Subcutaneous abdominal adipose tissue (tissue), 5 donors: ENCODE measurements around the gene PRKCE.

Source experiments
- H3K27ac ChIP-seq: one replicate; pipeline ENCODE4 v1.7.0; 2013; ENCODE audit warnings: low read depth, mild to moderate bottlenecking, inconsistent platforms, low read length, moderate library complexity
- H3K27me3 ChIP-seq, 5 donors: one replicate each; pipeline ENCODE4 v1.7.0; 2013; ENCODE audit warnings: low read length in 5 of 5, inconsistent platforms in 1 of 5; ENCODE audit not compliant: control insufficient read depth in 5 of 5, insufficient read depth in 4 of 5
- H3K36me3 ChIP-seq, 5 donors: one replicate each; pipeline ENCODE4 v1.7.0; 2013; ENCODE audit warnings: low read length in 5 of 5; ENCODE audit not compliant: control insufficient read depth in 5 of 5, insufficient read depth in 5 of 5
- H3K4me1 ChIP-seq, 5 donors: one replicate each; pipeline ENCODE4 v1.7.0; 2013; ENCODE audit warnings: low read length in 5 of 5, mild to moderate bottlenecking in 3 of 5, moderate library complexity in 1 of 5; ENCODE audit not compliant: control insufficient read depth in 5 of 5, insufficient read depth in 5 of 5
- H3K4me3 ChIP-seq, 5 donors: one replicate each; pipeline ENCODE4 v1.7.0; 2013; ENCODE audit warnings: low read length in 5 of 5, low read depth in 1 of 5
- H3K9ac ChIP-seq, 5 donors: one replicate each; pipeline ENCODE4 v1.7.0; 2013; ENCODE audit warnings: low read length in 5 of 5, mild to moderate bottlenecking in 4 of 5, moderate library complexity in 3 of 5
- H3K9me3 ChIP-seq, 5 donors: one replicate each; pipeline ENCODE4 v1.7.0; 2013; ENCODE audit warnings: low read length in 5 of 5; ENCODE audit not compliant: control insufficient read depth in 5 of 5
- donor health status: healthy.
- donor health status: healthy.
- donor health status: healthy.
- donor health status: healthy.
- donor health status: healthy.

The PRKCE gene

DNA sequence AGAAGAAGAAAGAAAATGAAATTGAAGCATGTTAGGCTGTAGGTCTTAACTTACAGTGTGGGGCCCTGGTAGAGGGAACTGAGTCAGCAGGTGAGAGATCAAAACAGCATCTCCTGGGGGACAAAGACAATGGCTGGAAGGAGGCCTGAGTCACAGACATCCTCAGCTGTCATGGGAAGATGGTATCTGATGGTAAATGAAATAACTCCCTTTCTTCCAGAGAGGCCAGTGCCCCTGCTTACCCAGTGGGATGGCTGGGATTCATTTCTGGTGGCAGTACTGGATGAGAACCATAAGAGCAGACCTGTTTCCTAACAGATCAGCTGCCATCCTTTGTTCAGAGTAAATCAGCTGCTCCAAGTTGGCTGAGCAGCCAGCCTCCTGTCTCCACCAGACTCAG, 394.4 kb downstream of the PRKCE start:
- Histone ChIP-seq H3K36me3 (peaks cover 0 to 3% (median 0%) of the 10 kb centered on the region in 5 donors), H3K9me3 (no peaks in the 10 kb centered on the region), H3K27me3 (no peaks in the 10 kb centered on the region), H3K4me1 (peaks cover 0 to 12% (median 6%) of the 10 kb centered on the region in 5 donors), H3K27ac (peak overlapping the region; percentile 7), H3K9ac (no peak overlapping the region), H3K4me3 (no peak overlapping the region)

DNA sequence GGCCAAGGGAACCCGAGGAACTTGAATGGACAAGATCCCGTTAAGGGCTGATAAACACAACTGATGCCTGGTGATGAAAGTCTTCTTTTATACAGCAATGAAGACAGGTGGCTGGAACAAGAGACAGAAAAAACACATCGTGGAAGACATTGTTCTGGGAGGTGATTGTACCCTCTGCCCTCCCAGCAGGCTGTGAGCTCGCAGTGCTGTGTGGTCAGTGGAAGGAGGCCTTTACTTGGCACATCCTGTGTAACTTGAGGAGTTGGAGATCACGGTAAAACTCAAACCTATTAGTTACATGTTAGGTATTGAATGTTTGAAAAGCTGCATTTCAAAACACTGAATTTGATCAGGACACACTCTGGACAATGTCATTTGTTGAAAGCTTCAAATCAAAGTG, 395.8 kb downstream of the PRKCE start:
- peaks cover 0 to 3% (median 0%) of the 10 kb centered on the region in 5 donors for H3K36me3 ChIP-seq
- H3K27me3 ChIP-seq: no peaks in the 10 kb centered on the region
- H3K4me1 ChIP-seq: peaks cover 0 to 9% (median 0%) of the 10 kb centered on the region in 5 donors
- no peak overlapping the region for H3K4me3 ChIP-seq
- H3K9me3 ChIP-seq: no peaks in the 10 kb centered on the region
- H3K27ac ChIP-seq: no peak overlapping the region
- no peak overlapping the region for H3K9ac ChIP-seq

DNA sequence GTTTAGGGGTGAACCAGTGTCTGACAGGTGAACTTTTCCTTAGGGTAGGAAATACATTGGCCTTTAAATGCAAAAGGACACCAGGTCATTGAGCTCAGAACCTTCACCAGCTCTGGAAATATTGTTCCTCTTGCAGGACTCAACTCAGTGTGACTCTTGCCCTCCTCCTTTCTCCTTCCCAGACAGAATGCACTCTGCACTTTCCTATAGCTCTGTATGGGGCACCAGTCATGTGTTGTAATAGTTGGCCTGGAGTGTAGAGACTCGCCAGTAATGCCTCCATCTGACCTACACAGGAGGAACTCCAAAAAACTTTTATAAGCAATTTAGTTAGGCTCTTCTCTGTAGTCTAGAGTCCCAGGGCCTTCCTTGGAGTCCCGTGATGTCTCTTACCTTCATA, 397.2 kb downstream of the PRKCE start:
- H3K4me1 ChIP-seq: peaks cover 0 to 9% (median 0%) of the 10 kb centered on the region in 5 donors
- H3K36me3 ChIP-seq: peaks cover 0 to 3% (median 0%) of the 10 kb centered on the region in 5 donors

DNA sequence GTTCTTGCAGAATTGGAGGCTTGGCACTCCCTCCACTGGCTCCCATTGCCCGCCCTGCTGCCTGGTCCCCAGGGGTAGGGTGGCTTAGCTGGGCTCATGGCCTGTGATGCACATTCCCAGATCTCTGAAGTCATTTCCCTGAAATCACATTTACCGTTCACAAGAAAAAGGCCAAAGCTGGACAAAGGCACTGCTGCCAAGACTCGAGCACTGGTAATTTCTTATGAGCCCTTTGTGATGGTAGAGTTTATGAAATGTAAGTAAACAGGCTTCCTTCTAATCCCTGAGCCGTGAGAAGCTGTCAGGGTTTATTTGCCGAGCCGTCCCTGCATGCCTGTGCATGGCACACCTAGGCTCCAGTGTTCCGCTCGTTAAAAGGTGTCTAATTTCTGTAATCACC, 398.6 kb downstream of the PRKCE start:
- Histone ChIP-seq H3K4me1 (peaks cover 0 to 9% (median 0%) of the 10 kb centered on the region in 5 donors), H3K9me3 (no peaks in the 10 kb centered on the region), H3K27ac (no peak overlapping the region), H3K27me3 (no peaks in the 10 kb centered on the region), H3K4me3 (no peak overlapping the region), H3K9ac (no peak overlapping the region), H3K36me3 (peaks cover 0 to 3% (median 0%) of the 10 kb centered on the region in 5 donors)

More for the DNA sequence above, 397.2 kb downstream of the PRKCE start:
- Histone ChIP-seq H3K27me3 (no peaks in the 10 kb centered on the region), H3K9me3 (no peaks in the 10 kb centered on the region), H3K9ac (no peak overlapping the region), H3K4me3 (no peak overlapping the region), H3K27ac (no peak overlapping the region)

GRCh38 chr2:46050489-46050888, 399.0 kb downstream of the PRKCE start:
- Histone ChIP-seq H3K27me3 (no peaks in the 10 kb centered on the region), H3K4me1 (peaks cover 0 to 9% (median 0%) of the 10 kb centered on the region in 5 donors), H3K36me3 (peaks cover 0 to 3% (median 0%) of the 10 kb centered on the region in 5 donors), H3K9ac (no peak overlapping the region), H3K27ac (no peak overlapping the region), H3K9me3 (no peaks in the 10 kb centered on the region), H3K4me3 (no peak overlapping the region)

DNA sequence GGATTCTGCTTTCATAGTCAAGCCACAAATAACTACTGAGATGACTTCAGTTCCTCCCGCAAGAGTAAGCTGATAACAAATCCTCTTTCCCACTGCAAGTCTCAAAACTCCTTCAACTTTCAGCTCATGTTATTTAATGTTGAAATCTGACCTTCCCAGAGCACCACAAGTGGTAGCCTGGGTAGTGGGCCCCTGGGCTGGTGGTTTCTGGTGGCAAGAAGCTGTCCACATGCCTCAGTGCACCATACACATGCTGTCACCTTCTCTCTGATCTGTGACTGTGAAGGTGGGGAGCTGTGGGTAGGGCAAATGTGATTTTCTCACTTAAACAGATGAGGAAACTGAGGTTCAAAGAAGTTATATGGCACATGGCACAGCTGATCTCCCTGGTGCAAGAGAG, 399.6 kb downstream of the PRKCE start:
- Histone ChIP-seq H3K4me3 (no peak overlapping the region), H3K36me3 (peaks cover 0 to under 1% (median 0%) of the 10 kb centered on the region in 5 donors), H3K9ac (no peak overlapping the region), H3K4me1 (peaks cover 0 to 9% (median 0%) of the 10 kb centered on the region in 5 donors), H3K9me3 (no peaks in the 10 kb centered on the region), H3K27ac (no peak overlapping the region), H3K27me3 (no peaks in the 10 kb centered on the region)

DNA sequence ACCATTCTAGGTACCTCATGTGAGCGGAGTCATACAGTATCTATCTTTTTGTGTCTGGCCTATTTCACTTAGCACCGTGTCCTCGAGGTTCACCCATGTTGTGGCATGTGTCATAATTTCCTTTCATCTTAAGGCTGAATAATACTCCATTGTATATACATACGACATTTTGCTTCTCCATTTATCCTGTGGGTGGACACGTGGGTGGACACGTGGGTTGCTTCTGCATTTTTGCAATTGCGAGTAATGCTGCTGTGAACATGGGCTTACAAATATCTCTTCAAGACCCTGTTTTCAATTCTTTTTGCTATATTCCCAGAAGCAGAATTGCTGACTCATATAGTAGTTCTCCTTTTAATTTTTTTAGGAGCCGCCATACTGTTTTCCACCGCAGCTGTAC, 402.1 kb downstream of the PRKCE start:
- H3K4me3 ChIP-seq: no peak overlapping the region
- H3K36me3 ChIP-seq: no peaks in the 10 kb centered on the region
- no peak overlapping the region for H3K27ac ChIP-seq
- no peaks in the 10 kb centered on the region for H3K27me3 ChIP-seq
- H3K9ac ChIP-seq: no peak overlapping the region
- H3K9me3 ChIP-seq: no peaks in the 10 kb centered on the region
- peaks cover 3 to 10% (median 5%) of the 10 kb centered on the region in 5 donors for H3K4me1 ChIP-seq

DNA sequence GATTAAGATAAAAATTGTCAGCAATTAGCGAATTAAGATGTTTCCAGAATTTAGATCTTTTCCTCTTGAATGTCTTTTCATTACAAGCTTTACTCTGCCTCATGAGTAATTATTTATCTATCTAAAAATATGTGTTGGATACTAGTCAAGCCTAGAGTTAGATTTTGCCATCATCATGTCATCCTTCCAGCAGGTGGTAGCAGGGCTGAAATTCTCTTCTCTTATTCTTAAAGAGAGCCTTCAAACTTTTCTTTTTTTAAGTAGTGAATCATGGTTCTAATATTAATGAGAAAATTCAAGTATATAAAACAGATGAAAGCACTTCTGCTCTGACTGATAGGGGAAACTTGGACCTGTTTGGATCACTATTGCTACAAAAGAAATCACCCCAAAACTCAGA, 405.1 kb downstream of the PRKCE start:
- Histone ChIP-seq H3K27me3 (no peaks in the 10 kb centered on the region), H3K9me3 (no peaks in the 10 kb centered on the region), H3K9ac (no peak overlapping the region), H3K27ac (no peak overlapping the region), H3K4me3 (no peak overlapping the region), H3K36me3 (no peaks in the 10 kb centered on the region), H3K4me1 (peaks cover 3 to 15% (median 5%) of the 10 kb centered on the region in 5 donors)

- H3K36me3 ChIP-seq: no peaks in the 10 kb centered on the region
- peak overlapping the region; percentile 50 for H3K27ac ChIP-seq
- H3K27me3 ChIP-seq: no peaks in the 10 kb centered on the region
- H3K4me3 ChIP-seq: no peak overlapping the region
- no peaks in the 10 kb centered on the region for H3K9me3 ChIP-seq
- no peak overlapping the region for H3K9ac ChIP-seq
- H3K4me1 ChIP-seq: peaks cover 3 to 23% (median 5%) of the 10 kb centered on the region in 5 donors
Measured at GRCh38 chr2:46058140-46058539, 406.7 kb downstream of the PRKCE start.

DNA sequence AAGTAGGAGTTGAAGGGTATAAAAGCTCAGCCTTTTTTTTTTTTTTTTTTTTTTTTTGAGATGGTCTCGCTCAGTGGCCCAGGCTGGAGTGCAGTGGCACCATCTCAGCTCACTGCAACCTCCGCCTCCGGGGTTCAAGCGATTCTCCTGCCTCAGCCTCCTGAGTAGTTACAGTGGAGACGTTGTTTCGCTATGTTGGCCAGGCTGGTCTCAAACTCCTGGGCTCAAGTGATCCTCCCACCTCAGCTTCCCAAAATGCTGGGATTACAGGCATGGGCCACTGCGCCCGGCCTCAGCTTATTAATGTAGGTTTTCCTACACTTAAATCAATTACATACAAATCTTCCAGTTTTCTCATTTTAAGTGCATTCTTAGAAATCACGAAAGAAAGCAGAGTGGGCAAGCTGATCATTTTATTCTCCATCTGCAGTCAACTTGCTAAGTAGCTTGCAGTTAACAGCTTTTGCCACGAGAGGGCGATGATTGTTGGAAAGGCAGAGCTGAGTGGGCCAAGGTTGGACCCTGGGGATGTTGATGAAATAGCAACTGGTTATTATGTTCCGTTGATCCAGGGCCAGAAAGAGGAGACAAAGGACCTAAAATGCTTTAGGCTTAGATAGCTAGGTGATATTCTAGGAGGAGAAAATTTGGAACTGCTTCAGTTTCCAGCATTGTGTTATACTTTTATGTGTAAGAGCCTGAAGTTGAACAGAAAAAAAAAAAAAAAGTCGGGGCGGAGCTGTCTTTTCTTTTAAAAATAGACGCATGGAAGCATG, 411.4 kb downstream of the PRKCE start:
- Histone ChIP-seq H3K27ac (peak overlapping the region; percentile 66), H3K27me3 (no peaks in the 10 kb centered on the region), H3K4me3 (no peak overlapping the region), H3K9ac (no peak overlapping the region), H3K9me3 (no peaks in the 10 kb centered on the region), H3K4me1 (peaks cover 1 to 36% (median 9%) of the 10 kb centered on the region in 5 donors), H3K36me3 (no peaks in the 10 kb centered on the region)
